HG03558 (cell line): ENCODE measurements around the gene CASKIN2.
"Not testable (repeated sequence)": the region's sequence is repeated elsewhere in the genome, so short reads cannot be mapped to it uniquely, and the experiment has no call there.

Experiments used
- ATAC-seq: cut with Tn5 transposase; IDR thresholded peaks from one replicate; pipeline ENCODE4 v1.9.1; 2021; ENCODE audit warnings: moderate number of reproducible peaks; ENCODE audit not compliant: unreplicated experiment; ENCODE audit errors: extremely low read depth

The CASKIN2 gene

DNA sequence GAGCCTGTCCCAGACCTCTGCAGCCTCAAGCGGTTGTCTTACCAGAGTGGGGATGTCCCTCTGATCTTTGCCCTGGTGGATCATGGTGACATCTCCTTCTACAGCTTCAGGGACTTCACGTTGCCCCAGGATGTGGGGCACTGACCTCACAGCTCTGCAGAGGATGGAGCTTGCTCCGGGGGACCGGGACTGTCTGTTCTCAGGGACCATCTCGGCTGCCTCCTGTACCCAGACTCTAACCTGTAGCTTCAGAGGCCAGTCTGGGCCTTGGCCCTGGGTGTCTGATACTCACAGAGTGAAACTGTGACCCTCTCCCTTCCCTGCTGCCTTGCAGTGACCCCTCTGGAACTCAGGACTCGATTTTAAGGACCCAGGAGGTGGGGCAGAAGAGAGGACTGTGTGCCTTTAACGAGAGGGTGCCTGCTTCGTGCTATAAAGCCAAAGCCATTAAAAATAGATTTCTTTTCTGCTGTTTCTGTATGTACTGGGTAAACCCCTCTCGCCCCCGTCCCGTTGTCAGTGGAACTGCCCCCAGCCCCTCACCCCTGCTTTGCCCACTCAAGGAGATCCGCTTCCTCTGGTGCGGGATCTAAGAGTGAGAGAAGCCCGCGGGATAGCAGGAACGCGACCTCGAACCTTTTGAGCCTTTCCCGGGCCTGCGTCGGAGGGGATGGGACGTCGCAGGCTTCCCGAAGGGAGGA lies 9.1 kb upstream of the CASKIN2 start:
- no peak for ATAC-seq

DNA sequence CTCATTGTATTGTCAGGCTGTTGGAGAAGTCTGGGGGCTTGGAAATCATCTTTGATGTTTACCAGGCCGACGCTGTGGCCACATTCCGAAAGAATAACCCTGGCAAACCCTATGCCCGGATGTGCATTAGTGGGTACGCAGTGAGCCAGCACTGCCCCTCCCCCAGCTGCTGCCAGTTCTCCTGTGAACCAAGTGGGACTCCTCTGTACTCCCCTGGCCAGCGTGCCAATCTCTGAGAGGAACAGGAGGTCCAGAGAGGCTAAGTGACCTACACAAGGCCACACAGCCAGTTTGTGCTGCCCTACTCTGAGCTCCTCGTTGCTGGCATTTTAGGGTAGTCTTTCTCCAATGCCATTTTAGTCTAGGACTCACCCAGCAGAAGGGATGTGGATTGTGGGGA lies 8.3 kb upstream of the CASKIN2 start:
- ATAC-seq, result no peak

DNA sequence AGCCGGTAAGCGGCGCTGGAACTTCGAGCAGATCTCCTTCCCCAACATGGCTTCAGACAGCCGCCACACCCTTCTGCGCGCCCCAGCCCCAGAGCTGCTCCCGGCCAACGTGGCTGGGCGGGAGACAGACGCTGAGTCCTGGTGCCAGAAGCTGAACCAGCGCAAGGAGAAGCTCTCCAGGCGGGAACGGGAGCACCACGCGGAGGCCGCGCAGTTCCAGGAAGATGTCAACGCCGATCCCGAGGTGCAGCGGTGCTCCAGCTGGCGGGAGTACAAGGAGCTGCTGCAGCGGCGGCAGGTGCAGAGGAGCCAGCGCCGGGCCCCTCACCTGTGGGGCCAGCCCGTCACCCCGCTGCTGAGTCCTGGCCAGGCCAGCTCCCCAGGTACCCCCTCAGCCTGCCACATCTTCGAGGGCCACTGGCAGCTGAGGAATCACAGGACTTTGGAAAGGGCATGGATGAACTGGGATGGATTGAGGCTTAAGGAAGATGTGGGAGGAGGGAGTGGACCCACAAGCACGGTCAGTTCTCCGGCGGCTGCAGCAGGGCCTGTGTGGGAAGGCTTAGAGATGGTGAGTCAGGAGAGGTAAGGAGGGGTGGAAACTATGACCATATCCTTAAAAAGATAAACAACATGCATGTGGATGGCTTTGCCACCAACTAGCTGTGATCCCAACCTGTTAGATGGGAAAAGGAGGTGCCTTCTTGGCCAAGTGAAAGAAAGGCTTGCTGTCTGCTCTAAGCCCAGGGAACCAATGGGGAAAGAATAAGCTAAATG lies 6.8 kb upstream of the CASKIN2 start:
- no peak for ATAC-seq

DNA sequence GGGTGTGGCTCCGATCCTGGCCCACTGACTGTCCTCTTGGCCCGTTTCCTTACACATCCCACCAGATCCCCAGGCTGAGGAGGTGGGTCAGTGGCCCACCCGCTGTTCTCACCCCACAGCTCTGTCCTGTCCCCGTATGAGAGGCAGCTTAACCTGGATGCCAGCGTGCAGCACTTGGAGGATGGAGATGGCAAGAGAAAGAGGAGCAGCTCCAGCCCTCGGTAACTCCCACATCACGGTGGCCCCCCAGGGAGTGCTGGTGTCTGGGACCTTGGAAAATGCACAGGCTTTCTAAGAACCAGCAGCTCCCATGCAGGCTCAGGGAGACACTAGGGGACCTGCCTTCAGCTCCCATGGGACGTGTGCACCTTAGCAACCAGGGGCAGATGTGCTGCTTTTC lies 6.0 kb upstream of the CASKIN2 start:
- no peak for ATAC-seq

DNA sequence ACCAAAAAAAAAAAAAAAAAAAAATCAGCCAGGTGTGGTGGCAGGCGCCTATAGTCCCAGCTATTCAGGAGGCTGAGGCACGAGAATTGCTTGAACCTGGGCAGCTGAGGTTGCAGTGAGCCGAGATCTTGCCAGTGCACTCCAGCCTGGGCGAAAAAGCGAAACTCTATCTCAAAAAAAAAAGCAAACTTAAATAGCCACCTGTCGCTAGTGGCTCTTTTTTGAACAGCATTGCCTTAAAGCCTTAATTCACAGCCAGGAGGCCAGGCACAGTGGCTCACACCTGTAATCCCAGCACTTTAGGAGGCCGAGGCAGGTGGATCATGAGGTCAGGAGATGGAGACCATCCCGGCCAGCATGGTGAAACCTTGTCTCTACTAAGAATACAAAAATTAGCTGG lies 5.1 kb upstream of the CASKIN2 start:
- not testable (repeated sequence) for ATAC-seq

DNA sequence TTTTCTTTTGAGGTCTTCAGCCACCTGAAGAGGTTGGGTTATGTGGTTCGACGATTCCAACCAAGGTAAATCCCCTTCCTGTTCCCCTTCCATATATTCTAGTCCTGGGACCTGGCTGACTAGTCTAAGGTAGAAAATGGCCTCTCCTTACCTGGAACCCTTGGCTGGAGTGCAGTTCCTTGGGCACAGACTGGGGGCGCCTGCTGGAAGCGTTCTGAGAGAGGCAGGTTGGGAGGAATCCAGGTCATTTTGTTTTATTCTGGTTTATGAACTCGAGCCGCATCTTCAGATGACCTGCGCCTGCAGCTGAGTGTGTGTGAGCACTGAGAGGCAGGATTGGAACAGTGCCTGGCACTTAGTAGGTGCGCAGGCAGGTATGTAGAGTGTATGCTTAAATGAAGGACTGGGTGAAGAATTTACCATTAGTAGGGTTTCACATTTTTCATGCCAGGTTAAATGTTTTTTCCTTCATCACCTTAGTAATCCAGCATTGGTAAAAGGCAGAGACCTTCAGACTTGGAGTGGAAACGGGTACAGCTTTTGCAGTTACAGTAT lies 3.7 kb upstream of the CASKIN2 start:
- ATAC-seq, result no peak

DNA sequence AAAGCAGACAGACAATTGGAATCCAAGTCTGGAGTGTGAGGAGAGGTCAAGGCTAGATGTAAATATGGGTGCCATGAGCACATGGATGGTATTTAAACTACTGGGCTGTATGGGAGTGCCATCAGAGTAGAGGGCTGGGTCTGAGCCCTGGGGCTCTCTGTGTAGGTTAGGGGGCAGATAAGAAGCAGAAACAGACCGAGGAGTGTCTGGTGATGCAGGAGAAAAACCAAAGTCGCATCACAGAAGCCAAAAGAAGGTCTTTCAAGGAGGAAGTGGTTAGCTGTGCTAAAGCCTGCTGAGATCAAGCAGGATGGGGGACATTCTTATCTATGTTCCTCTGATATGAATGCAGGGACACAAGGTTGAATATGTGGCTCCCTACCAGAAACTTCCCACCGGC lies 2.9 kb upstream of the CASKIN2 start:
- ATAC-seq, result no peak

DNA sequence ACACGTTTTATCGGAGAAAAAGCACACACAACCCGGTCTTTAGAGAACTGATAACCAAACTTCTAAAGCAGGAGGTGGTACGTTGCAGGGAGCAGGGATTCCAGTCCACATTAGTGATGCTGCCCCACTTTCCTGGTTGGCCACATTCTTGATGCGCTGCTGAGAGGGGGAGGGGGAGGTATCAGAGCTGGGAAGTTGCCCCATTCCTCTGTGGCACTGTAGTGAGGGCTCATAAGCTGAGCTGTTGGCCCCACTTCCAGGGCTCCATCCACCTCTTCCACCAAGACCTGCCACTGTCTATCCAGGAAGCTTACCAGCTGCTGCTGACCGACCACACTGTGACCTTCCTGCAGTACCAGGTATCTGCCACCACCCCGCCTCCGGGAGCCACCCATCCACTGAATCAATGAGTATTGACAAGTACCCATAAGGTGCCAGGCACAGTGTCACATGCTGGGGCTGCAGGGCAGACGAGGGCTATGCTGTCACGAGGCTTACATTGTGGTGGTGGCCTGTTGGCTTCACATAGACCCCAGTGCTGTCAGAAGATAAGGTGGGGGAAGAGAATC lies 2.0 kb upstream of the CASKIN2 start:
- no peak for ATAC-seq

DNA sequence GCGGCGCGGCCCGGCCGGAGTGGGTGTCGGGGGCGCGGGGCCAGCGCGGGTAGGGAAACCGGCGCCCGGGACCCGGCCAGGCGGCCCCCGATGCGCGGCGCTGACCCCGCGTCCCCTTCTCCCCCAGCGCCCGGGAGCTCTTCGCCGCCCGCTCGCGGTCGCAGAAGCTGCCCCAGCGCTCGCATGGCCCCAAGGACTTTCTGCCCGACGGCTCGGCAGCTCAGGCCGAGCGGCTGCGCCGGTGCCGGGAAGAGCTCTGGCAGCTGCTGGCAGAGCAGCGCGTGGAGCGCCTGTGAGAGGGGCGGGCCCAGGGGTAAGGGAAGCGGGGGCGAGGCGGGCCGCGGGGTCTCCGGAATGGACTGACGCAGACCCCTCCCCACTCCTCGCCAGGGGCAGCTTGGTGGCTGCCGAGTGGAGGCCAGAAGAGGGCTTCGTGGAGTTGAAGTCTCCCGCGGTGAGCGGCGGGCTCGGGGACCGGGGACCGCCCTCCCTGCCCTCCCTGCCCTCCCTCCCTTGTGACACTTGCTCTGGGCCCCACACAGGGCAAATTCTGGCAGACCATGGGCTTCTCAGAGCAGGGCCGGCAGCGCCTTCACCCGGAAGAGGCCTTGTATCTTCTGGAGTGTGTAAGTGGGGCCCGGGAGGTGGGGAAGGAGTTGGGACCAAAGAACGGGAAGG lies 1.4 kb upstream of the CASKIN2 start:
- no peak for ATAC-seq

DNA sequence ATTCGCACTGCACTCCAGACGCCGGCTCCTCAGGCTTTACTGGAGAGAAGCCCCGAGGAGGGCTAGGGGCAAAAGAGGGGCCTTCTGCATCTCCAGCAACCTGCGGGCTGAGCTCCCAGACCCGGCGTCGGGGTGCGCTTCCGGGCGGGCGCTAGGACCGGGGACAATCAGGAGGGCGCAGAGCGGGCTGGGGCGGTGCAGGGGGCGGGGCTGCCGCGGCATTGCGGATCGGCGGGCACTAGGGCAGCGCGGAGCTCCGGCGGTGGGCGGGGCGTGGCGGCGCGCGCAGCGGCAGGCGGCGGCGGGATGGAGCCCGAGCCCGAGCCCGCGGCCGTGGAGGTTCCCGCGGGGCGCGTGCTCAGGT lies 900 bp upstream of the CASKIN2 start, which contains the start of gene TSEN54:
TSS of gene TSEN54 (plus strand) at position 274 of the 364 bp plus-strand sequence. CDS start at position 307, 33 bp downstream.
- no peak for ATAC-seq

DNA sequence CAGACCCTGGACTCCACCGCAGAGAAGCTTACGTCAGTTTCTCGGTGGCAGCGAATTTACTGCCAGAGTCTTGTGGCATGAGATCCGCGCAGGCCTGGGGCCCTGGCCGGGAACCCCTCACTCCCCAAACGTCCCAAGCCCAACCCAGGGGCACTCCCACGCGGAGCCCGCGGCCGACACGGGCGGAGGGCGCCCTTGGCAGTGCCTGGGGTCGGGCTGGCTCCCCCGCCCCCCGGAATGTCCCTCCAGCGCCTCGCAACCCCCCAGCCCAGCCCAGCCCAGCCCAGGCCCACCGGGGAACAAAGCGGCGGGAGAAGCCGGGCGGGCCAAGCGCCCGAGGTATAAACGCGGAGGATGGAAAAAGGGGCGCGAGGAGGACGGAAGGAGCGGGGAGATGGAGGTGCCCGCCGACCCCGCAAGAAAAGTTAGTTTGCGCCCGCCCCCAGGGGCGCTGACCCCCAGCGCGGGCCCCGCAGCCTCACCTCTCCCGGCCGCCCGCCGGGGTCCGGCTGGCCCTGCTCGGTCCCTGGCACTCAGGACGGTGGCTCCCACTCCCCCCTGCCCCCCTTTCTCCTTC lies 330 bp downstream of the CASKIN2 start:
- ATAC-seq, result no peak

DNA sequence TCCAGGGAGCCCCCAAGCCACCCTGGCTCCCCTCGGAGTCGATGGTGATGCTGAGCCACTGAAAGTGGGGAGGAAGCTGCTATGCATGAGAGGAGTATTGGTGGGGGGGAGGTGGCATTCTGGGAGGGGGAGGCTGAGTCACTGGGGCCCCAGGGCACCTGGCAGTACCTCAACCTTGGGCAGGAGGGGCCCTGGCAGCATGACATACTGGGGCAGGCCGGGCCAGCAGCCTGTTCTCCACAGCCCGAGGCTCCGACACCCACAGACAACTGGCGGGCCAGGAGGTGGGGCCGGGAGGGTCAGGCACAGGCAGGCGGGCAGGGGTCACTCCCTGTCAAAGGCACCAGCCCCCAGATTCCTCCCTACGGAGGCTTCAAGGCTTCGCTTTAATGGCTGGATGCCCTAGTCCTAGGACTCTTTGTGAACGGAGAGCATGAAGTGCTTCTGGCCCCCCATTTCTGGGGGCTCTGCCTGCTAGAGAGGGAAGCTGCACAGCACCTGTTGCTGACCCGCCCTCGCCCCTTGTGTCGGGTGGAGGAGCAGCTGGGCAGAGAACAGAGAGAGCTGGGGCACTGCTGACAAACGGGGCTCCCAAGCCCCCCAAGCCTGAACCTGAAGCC lies 928 bp downstream of the CASKIN2 start:
- ATAC-seq, result no peak

DNA sequence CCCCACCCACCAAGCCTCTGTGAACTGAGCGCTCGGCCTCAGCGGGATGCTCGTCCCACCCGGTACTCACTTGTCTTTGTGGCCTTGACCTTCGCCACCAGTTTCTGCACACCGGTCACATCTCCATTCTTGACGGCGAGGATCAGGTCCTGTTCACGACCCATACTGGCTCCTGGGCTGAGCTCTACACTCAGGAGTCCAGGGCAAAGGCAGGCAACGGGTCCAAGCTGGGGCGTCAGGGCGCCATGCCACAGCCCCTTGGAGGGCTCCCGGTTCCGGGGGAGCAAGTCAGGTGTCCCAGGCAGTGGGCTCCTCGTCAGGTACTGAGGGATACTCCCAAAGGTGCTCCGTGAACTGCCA lies 1.7 kb downstream of the CASKIN2 start:
- ATAC-seq, result no peak

DNA sequence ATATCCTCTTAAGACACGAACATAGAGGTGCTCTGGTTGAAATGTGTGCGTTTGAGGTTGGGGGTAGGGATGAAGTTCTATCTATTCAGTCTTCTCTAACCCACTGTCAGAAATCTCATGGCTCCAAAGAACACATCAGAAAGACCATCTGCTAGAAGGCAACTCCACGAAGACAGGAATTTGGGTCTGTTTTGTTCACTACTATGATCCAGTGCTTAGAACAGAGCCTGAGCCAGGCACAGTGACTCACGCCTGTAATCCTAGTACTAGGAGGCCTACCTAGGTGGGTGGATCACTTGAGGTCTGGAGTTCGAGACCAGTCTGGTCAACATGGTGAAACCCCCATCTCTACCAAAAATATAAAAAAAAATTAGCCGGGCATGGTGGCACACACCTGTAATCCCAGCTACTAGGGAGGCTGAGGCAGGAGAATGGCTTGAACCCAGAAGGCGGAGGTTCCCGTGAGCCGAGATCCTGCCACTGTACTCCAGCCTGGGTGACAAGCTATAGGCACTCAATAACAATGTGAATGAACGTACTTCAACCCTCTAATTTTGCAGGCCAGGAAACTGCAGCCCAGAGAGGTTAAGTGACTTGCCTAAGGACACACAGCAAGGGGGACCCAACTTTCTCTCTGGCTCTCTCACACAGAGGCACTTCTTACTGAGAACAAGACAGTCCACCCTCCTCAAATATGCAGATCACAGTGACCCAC lies 2.3 kb downstream of the CASKIN2 start:
- ATAC-seq, result no peak

DNA sequence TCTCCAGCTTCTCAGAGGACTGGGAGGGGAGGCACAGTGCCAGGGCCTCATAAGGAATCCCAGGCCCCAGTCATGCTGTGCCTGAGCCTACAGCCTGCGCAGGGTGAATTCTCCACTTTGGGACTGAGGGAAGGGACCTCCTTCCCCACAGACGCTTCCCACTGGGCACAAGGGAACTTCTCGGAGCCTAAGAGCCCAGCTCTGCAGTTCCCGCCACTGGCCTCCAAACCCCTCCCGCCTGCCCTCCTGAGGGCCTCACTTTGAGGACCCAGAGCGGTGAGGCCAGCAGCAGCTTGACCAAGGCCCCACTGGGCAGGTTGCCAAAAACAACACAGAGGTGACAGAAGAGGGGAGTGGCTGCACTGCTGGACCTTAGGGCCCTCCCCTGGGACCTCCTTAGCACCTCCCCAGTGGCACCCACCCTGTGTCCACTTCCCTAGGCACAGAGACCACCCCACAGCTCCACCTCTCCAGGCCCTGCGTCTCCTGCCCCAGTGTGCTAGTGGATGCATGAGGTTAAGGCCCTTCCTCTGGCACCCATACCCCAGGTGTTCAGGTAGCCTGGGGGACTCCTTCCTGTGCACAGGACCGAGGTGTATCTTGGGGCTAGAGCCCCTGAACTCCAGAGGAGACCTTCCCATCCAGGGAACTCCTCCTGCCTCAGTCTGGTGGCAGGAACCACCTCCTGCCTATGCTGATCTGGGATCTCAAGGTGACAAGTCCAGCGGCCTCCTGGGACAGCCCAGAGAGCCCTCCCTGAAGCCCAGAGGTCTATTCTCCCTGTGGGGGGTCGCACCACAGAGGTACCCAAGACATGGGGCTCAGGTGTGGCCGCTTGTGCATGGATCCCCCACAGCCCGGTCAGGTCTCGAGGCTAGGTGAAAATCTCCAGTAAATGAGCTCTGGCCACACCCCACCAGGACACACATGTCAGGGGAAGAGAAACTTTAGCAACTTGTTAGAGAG lies 3.4 kb downstream of the CASKIN2 start:
- no peak for ATAC-seq

DNA sequence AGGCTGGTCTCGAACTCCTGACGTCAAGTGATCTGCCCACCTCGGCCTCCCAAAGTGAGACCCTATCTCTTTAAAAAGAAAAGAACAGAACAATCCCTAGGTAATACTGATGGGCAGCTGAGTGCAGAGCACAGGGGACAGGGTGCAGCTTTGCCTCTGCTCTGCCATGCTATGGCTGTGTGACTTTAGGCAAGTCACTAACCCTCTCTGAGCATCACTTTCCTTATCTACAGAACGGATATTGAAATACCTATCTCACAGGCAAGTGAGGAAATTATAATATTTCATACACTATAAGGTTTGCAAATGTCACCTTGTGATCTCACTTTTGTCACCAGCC lies 4.1 kb downstream of the CASKIN2 start:
- no peak for ATAC-seq

DNA sequence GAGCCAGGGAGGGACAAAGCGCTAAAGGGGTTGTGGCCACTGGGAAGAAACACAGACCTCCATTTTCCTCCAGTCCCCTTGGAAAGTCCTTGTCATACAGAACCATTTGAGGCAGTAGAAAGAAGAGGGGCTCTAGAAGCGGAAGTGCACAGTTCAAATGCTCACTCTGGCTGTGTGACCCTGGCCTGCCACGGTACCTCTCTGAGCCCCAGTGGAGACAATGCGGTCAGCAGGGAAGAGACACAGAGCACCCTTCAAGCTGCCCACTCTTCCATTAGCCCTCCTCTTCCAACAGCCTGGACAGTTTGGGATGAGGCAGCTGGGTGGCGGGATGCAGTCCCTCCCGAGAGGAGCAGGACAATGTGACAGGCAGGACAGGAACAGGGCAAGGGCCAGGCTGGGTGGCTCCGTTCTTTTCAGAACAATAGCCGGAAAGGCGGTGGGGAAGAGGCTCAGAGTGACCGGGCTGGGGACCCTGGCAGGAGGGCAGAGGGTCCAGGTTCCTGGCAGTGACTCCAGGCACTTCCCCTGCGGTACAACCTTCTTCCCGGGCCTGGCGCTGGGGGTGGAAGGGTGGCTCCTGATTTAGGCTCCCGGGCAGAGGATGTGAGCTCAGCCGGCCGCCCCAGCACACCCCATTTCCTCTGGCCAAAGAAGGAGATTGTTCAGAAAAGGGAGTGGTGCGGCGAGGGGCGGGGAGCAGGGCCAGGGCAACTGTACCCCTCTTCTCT lies 5.6 kb downstream of the CASKIN2 start:
- ATAC-seq, result no peak

DNA sequence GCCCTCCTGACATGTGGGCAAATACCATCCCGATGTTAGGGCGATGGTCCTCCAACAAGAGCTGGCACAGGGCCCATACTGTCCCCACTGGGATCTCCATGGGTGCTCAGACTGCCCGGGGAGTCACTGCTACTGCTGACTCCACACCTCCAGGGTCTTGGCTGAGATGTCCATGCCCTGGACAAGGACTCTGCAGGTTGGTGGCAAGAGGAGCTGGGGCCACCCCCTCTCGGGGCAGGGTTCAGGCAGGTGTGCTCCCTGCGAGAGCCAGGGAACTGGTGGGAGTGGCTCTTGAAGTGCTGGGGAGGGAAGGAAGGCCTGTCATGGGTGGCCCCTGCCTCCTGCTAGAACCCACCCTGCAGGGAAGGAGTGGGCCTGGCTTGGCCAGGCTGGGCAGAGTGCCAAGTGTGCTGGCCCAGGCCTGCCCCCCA lies 6.4 kb downstream of the CASKIN2 start:
- no peak for ATAC-seq
